Right renal cortex interstitium (tissue), 3 donors: ENCODE data around the gene LAMTOR1. TPM values are rescaled to one million over a fixed set of nuclear protein-coding genes. Genes with fewer than 3 reads are reported as not detected.

Source experiments
- polyA plus RNA-seq, 3 donors: library from polyadenylated mRNA; unstranded; fragments of 120-200 nt; gene quantifications; one replicate each; pipeline ENCODE4 v1.2.1, GENCODE V29; 2013; ENCODE audit not compliant: insufficient read length in 3 of 3

LAMTOR1 gene
- polyA plus RNA-seq, 3 donors, result 108 to 125 (median 118) TPM

Other genes starting within 250 kb of the LAMTOR1 start
- 1 to 10 TPM in 1 of 3 donors, not detected in 2; 1.1 TPM for gene DEFB131B, start 224.8 kb downstream of the LAMTOR1 start, polyA plus RNA-seq
- gene XNDC1N, start 174.7 kb downstream of the LAMTOR1 start, polyA plus RNA-seq, result 1 to 10 TPM; 5.6 to 8.1 (median 6.2) TPM
- gene RNF121, start 174.3 kb downstream of the LAMTOR1 start, polyA plus RNA-seq, result 10 to 100 TPM; 46.4 to 46.8 (median 46.4) TPM
- 1 to 10 TPM; 5.7 to 9.0 (median 6.2) TPM for gene IL18BP, start 104.4 kb downstream of the LAMTOR1 start, polyA plus RNA-seq
- 100 to 1,000 TPM; 234 to 252 (median 235) TPM for gene NUMA1, start 22.8 kb downstream of the LAMTOR1 start, polyA plus RNA-seq
- 10 to 100 TPM; 23.5 to 25.7 (median 25.3) TPM for gene LRRC51, start 22.4 kb downstream of the LAMTOR1 start, polyA plus RNA-seq
- not detected for gene TOMT, start 2.6 kb upstream of the LAMTOR1 start, polyA plus RNA-seq
- gene ANAPC15, start 9.4 kb upstream of the LAMTOR1 start, polyA plus RNA-seq, result 10 to 100 TPM; 60.8 to 67.2 (median 64.1) TPM
- 1 to 10 TPM; 1.6 to 2.8 (median 1.9) TPM for gene FOLR3, start 32.4 kb upstream of the LAMTOR1 start, polyA plus RNA-seq
- gene FOLR1, start 88.8 kb upstream of the LAMTOR1 start, polyA plus RNA-seq, result 10 to 100 TPM; 50.6 to 57.0 (median 53.7) TPM
- gene FOLR2, start 113.5 kb upstream of the LAMTOR1 start, polyA plus RNA-seq, result 10 to 100 TPM in 1 of 3 donors, 1 to 10 TPM in 2; 9.6 to 10.8 (median 9.7) TPM
- 100 to 1,000 TPM; 132 to 144 (median 137) TPM for gene INPPL1, start 121.5 kb upstream of the LAMTOR1 start, polyA plus RNA-seq
- not detected for gene PHOX2A, start 140.9 kb upstream of the LAMTOR1 start, polyA plus RNA-seq